ENCODE data around the gene KCNH2.

KCNH2 gene

DNA sequence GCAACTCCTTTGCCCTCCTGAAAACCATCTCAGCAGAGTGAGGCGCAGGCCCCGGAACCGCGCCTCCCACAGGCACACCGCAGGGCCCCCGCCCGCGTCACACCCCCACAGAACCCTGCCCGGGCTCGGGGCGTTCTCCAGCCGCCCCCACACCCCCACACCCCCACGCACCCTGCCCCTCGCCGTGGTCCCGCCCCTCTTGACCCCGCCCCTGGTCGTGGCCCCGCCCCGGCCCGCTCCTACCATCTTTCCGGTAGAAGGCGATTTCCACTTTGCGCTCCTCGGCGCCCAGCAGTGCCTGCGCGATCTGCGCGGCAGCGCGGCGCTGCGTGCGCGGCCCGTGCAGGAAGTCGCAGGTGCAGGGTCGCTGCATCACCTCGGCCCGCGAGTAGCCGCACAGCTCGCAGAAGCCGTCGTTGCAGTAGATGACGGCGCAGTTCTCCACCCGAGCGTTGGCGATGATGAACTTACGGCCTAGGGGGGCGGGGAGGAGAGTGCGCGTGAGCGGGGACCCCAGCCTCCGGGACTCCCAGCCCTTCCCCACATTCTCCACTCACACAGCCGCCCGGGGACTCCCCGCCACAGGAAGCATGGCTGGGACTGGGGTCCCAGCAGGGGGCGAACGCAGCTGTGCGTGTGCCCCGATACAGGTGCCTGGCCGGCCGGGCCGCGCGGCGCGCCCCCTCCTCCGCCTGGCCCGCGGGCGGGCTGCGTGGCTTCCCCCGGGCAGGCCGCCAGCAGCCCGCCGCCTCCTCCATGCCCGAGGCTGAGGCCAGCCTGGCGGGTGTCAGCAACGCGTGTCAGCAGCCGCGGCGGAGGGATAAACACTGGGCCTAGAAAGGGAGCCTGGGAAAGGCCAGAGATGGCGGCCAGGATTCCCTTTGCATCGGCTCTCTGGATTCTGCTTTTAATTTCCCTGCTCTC, 3.4 kb downstream of the KCNH2 start:
- DNase-seq = no peak

GRCh38 chr7:150973571-150974451, 4.3 kb downstream of the KCNH2 start:
- DNase-seq = no peak

DNA sequence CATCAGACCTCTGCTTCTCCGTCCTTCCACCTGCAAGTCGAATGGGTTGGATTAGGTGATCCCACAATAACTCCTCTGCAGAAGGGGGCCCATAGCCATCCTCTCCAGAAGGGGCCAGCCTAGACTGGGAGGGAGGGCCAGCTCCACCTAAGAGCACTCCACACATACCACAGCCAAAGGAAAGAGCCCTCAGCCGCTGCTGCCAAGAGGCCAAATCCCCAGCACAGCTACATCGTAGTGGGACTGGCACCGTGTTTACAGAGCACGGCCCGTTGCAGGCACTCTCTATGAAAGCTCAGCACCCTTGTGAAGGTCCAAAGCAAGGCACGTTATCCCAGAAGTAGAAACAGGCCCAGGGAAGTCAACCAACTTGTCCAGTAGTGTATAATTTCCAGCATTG, 5.4 kb downstream of the KCNH2 start:
- no peak for DNase-seq

GRCh38 chr7:150972023-150972468, 6.1 kb downstream of the KCNH2 start:
- no peak for DNase-seq

DNA sequence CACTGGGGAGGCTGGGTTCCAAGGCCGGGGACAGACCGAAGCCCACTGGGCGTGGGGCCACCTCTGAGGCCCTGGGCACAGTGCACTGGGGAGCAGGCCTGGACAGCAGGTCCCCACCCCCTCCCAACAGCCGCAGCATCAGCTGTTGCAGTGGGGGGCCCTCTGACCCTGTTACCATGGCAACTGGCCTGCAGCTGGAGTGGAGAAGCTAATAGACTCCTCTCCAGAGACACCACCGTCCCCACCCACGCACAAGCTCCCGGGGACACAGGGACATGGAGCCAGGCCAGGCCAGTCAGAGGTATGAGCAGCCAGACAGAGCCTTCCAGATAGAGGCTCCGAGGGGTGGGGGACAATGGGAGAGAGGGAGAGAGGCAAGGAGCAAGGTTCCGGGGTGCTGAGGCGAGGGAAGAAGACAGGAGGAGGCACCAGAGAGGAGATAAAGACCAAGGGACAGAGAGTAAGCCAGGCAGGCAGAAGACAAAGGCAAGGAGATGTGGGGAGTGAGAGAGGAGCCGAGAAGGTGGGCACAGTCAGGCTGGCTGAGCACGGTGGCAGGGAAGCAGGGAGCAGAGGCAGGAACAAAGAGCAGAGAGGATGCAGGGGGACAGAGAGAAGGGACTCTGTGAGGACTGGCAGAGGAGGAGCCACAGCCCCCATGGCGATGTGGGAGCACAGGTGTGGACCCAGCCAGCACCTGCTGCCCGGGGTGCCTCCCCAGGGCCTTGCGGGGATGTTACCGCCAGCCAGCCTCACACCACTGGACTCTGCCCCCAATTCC, 6.7 kb downstream of the KCNH2 start:
- no peak for DNase-seq

GRCh38 chr7:150970424-150970823, 7.7 kb downstream of the KCNH2 start:
- no peak for DNase-seq

DNA sequence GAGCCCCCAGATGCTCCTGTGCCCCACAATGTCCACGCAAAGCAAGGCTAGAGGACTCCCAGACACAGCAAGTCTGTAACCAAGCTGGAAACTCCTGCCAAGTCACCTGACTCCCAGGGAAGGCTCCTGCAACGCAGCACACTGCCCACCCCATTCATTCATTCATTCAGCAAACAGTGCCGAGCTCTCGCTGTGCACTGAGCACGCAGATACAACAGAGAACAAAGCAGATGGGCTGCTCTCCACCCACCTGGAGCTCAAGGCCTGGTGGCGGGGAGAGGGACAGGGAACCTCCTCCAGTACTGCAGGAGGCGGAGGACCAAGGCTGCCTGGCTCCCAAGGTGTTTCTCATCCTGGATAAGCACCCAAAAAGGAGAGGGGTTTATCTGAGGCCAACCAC, 8.6 kb downstream of the KCNH2 start:
- no peak for DNase-seq

- no peak for DNase-seq
These were observed 9.3 kb downstream of the KCNH2 start for GRCh38 chr7:150968734-150969372.

DNA sequence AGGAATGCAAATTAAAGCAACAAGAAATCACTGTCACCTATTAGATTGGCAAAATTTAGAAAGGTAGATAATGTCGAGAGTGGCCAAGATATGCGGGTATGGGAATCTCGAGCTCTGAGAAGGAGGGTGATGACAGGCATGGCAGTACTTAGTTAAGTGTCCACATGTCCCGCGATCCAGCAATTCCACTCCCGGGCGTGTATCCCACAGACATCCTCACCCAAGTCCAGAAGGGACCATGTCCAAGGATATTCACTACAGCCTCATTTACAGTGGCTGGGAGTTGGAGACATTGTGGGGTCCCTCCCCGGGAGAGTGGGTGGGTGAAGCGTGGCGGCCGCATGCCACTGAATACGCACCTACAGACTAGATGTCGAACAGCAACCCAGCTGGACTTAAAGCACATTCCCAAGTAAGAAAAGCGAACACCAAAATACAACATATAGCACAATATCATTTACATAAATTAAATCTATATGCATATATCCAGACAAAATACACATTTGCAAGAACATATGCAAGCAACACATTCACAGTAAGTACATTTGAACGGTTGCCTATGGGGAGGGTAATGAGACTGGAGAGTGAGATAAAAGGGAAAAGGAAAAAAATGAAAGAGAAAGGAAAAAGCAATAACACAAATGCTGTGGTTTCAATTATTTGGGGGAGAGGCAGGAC, 9.9 kb downstream of the KCNH2 start:
- DNase-seq = no peak

- no peak for DNase-seq
These were observed 10.8 kb downstream of the KCNH2 start for GRCh38 chr7:150967349-150967748.

DNA sequence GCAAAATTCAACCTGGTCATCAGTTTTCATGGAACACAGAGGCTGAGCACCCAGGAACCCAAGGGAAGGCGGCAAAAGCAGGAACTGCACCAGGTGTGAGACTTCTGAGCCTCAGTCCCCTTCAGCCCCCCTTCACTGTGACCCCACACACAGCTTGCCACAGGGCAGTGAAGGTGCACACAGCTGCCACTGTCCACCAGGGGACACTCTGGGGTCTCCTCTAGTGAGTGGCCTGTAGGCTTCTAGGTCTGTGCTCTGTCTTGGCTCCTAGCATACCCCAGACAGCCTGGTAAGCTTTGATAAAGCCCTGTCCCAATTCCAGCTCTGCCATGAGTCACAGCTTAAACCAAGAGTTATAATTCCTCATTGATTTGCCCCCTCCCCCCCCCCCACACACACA, 12.1 kb downstream of the KCNH2 start:
- DNase-seq = no peak

- DNase-seq = no peak
These were observed 12.8 kb downstream of the KCNH2 start for GRCh38 chr7:150965273-150965830.

GRCh38 chr7:150964593-150965111, 13.5 kb downstream of the KCNH2 start:
- DNase-seq = no peak

GRCh38 chr7:150963707-150964559, 14.2 kb downstream of the KCNH2 start:
- no peak for DNase-seq

DNA sequence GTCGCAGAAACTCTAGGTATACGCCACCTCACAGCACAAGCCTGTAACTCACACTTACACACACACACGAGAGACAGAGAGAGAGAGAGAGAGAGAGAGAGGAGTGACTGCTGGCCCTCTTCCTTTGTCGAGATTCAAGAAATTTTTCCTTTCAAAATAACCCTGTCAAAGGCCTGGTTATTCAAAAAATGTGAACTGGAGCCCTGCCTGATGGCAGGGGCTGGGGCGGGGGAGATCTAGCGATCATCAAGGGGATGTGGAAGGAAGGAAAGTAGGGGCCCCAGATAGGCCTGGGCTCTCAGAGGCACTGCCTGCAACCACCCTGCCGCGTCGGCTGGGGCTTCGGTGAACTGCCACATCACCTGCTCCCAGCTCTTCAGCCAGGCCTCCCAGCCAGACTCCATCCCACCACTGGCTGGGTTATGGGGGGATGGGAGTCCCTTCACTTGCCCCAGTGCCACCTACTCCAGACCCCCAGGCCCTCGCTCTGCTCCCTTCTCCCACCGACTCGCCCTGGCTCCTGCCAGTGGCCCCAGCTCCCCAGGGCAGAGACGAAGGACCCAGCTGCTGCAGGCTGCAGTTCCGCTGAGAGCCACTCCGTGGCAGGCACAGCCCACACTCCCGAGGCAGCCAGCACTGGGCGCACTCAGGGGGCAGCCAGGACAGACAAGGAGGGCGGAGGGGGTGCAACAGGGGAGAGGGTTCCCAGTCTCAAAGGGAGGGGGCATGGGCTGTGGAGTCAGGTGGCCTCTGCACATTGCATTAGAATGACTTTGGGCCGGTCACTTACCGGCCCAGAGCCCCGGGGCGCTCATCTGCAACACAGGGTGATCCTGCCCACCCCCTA, 15.3 kb downstream of the KCNH2 start:
- no peak for DNase-seq

DNA sequence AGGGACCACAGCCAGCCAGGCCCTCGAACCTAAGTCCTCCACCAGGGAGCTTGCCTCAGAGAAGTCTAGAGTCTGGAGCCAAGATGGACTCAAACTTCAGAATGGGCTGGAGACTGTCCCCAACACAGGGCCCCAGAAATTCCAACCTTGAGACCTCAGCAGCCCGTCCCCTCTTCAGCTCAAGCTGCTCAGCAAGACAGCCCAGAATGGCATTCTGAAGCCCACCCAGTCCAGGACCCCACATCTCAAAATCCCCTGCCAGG, 15.9 kb downstream of the KCNH2 start:
- no peak for DNase-seq

DNA sequence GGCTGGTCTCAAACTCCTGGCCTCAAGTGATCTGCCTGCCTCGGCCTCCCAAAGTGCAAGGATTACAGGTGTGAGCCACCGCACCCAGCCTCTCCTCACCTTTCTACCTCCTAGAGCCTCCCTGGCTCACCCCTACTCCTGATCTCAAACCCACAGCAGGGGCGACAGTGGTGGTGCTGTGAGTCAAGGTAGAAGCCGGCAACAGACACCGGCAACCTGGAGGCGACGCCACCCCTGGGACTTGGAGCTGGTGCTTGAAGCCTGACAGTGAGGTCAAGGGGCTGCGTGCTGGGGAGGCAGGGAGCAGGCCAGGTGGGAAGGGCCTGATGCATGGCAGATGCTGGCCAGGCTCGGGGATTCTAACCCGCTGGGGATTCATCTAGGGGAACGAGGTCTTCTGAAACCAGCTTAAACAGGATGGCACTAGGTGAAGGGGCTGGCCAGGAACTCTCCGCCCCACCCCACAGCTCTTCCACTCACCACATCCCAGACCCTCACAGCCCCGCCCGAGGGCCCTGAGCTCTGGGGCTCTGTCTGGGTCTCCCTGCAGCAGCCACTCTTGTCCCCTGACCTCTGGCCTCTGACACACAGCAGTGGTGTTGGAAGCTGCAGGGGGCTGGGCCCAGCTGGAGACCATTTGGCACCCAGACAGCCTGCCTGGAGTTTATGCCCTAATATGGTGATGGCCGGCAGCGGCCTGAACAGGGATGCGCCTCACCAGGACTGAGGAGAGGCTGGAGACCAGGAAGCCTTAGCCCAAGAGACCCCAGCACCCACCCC, 16.4 kb downstream of the KCNH2 start:
- no peak for DNase-seq
